Measurements from ENCODE around the gene GPR107.

The GPR107 gene

DNA sequence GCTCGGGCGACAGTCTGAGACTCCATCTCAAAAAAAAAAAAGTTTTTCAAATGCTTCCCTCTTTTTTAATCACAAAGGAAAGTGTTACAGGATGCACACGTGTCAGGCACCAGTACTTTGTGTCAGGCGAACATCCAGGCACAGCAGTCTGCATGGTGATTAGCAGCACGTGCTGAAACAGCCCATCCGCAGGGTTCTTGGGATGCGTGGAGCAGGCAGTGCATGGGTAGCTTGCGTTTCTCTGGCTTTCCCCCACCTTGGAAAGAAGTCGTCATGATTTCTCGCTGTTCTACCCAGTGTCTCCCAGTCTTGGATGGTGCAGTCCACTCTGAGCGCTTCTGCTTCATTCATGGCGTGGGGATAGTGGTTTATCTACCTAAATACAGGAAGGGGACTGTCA is 35.4 kb downstream of the GPR107 start:
- H3K4me3 ChIP-seq (ENCODE audit: low read depth, low read length): no peak overlapping the region
- peaks cover 84% of the 10 kb centered on the region for H3K36me3 ChIP-seq
- H3K9me3 ChIP-seq (ENCODE audit: severe bottlenecking): no peaks in the 10 kb centered on the region
- H3K27ac ChIP-seq: no peak overlapping the region
- H3K27me3 ChIP-seq (ENCODE audit: insufficient read depth, low read depth, severe bottlenecking): no peaks in the 10 kb centered on the region
- no peak for DNase-seq
- TF ChIP-seq, protein P1, sequence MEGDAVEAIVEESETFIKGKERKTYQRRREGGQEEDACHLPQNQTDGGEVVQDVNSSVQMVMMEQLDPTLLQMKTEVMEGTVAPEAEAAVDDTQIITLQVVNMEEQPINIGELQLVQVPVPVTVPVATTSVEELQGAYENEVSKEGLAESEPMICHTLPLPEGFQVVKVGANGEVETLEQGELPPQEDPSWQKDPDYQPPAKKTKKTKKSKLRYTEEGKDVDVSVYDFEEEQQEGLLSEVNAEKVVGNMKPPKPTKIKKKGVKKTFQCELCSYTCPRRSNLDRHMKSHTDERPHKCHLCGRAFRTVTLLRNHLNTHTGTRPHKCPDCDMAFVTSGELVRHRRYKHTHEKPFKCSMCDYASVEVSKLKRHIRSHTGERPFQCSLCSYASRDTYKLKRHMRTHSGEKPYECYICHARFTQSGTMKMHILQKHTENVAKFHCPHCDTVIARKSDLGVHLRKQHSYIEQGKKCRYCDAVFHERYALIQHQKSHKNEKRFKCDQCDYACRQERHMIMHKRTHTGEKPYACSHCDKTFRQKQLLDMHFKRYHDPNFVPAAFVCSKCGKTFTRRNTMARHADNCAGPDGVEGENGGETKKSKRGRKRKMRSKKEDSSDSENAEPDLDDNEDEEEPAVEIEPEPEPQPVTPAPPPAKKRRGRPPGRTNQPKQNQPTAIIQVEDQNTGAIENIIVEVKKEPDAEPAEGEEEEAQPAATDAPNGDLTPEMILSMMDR (IDR thresholded peaks at IDR 0.05; ENCODE audit: low read depth, low read length): no peak

DNA sequence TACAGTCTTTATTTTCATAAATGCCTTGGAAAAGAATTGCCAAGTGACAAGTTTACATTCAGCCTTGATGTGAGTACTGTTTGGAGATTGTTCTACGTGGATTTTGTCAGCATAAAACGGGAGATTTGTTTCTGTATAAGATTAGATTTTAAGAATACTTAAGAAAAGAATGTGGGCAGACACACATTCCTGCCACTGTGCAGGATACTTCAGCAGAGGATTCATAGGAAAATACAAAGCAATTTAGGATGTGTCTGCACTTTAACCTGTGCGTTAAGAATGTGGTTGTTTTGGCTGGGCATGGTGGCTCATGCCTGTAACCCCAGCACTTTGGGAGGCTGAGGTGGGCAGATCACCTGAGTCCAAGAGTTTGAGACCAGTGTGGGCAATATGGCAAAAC is 37.2 kb downstream of the GPR107 start:
- Histone ChIP-seq H3K27me3 (ENCODE audit: insufficient read depth, low read depth, severe bottlenecking) (no peaks in the 10 kb centered on the region), H3K9me3 (ENCODE audit: severe bottlenecking) (no peaks in the 10 kb centered on the region), H3K27ac (no peak overlapping the region), H3K36me3 (peaks cover 91% of the 10 kb centered on the region), H3K4me3 (ENCODE audit: low read depth, low read length) (no peak overlapping the region)
- TF ChIP-seq, protein P1 (IDR thresholded peaks at IDR 0.05; ENCODE audit: low read depth, low read length): no peak
- DNase-seq: no peak

DNA sequence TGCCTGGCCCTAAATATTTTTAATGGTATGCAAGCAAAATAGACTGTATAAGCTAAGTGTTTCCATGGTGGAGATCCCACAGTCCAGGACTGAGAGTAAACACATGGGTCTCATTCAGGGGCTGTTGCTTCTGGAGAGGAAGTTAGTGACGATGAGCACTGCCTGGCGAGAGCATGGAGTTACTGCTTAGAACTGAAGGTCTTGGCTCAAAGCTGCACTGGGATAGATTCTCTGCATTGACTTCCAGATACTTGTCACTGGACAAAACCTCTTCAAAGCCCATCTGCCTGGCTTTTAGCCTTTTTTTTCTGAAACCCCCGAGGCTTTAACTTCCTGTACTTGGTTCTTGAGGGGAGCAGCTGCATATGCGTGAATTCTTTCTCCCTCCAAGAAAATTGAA is 39.2 kb downstream of the GPR107 start:
- no peaks in the 10 kb centered on the region for H3K9me3 ChIP-seq (ENCODE audit: severe bottlenecking)
- H3K27ac ChIP-seq: no peak overlapping the region
- H3K4me3 ChIP-seq (ENCODE audit: low read depth, low read length): no peak overlapping the region
- H3K27me3 ChIP-seq (ENCODE audit: insufficient read depth, low read depth, severe bottlenecking): no peaks in the 10 kb centered on the region
- TF ChIP-seq, protein P1 (IDR thresholded peaks at IDR 0.05; ENCODE audit: low read depth, low read length): no peak
- DNase-seq: no peak
- peaks cover 90% of the 10 kb centered on the region for H3K36me3 ChIP-seq

DNA sequence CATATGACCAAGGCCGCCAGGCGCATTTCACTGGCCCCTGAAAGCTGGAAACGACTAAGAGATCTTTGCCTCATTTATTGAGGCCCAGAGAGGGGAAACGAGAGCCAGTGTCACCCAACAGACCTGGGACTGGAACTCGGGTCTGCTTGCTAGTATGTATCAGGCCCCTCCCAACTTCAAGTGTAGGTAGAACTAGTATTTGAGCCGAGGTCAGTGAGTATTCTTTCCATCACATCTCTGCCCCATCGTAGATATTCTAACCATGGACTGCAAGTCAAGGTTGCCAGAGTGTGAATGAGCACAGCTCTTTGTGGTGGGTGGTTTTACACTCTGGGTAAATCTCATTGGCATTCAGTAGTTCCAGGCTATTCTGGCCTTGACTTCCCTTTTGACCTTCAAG is 42.2 kb downstream of the GPR107 start:
- no peak overlapping the region for H3K27ac ChIP-seq
- DNase-seq: no peak
- no peaks in the 10 kb centered on the region for H3K27me3 ChIP-seq (ENCODE audit: insufficient read depth, low read depth, severe bottlenecking)
- TF ChIP-seq, protein P1 (IDR thresholded peaks at IDR 0.05; ENCODE audit: low read depth, low read length): no peak
- H3K9me3 ChIP-seq (ENCODE audit: severe bottlenecking): no peaks in the 10 kb centered on the region
- H3K36me3 ChIP-seq: peaks cover 90% of the 10 kb centered on the region
- H3K4me3 ChIP-seq (ENCODE audit: low read depth, low read length): no peak overlapping the region

DNA sequence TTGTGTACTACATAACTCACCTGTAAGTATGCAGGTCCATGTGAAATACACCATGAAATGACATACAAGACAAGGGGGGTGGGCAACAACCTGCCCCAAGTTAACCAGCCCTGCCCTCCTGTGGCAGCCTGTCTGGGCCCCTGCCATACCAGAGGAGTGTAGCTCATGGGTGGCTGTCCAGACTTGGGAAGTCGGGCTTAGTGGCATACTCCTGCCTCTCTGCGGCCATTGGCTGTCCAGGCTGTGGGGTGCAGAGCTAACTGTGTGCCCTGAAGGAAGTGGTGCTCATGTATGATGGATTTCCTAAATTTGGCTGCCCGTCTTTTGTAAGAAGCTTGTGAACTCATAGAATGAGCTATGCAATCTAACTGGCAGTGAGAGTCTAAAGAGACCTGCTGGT is 47.0 kb downstream of the GPR107 start:
- TF ChIP-seq, protein P1 (IDR thresholded peaks at IDR 0.05; ENCODE audit: low read depth, low read length): no peak
- no peaks in the 10 kb centered on the region for H3K27me3 ChIP-seq (ENCODE audit: insufficient read depth, low read depth, severe bottlenecking)
- no peaks in the 10 kb centered on the region for H3K9me3 ChIP-seq (ENCODE audit: severe bottlenecking)
- no peak overlapping the region for H3K4me3 ChIP-seq (ENCODE audit: low read depth, low read length)
- no peak overlapping the region for H3K27ac ChIP-seq
- DNase-seq: no peak
- H3K36me3 ChIP-seq: peaks cover 89% of the 10 kb centered on the region

DNA sequence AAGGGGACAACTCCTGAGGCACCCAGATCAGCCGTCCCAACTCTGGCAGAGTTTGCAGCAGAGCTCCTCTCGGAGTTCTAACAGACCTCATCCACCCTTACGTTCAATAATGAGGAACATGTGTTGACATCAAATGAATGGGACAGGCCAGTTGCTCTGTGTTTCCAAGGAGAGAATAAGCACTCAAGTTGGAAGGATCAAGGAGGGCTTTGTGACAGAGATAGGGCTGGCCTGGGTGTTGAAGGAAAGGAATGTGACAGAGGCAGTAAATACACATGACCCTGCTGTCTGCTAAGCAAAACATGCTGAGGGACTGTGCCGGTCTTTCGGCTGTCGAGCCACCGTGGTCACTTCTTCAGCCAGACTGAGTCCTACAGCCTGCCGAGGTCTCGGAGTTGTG is 48.2 kb downstream of the GPR107 start:
- no peak overlapping the region for H3K27ac ChIP-seq
- H3K27me3 ChIP-seq (ENCODE audit: insufficient read depth, low read depth, severe bottlenecking): no peaks in the 10 kb centered on the region
- TF ChIP-seq, protein P1 (IDR thresholded peaks at IDR 0.05; ENCODE audit: low read depth, low read length): no peak
- DNase-seq: no peak
- H3K9me3 ChIP-seq (ENCODE audit: severe bottlenecking): no peaks in the 10 kb centered on the region
- no peak overlapping the region for H3K4me3 ChIP-seq (ENCODE audit: low read depth, low read length)
- peaks cover 83% of the 10 kb centered on the region for H3K36me3 ChIP-seq
